Fibroblast of villous mesenchyme (primary cell): ENCODE measurements around the gene DAB1. TPM values are rescaled to one million over a fixed set of nuclear protein-coding genes. Genes with fewer than 3 reads are reported as not detected.

Experiments
- DNase-seq: peaks from one replicate; pipeline ENCODE4 v3.0.0-alpha.2; 2010; ENCODE audit warnings: low read depth
- H3K4me3 ChIP-seq: 2 replicates; pipeline ENCODE4 v1.5.1; 2011; ENCODE audit warnings: low read depth, mild to moderate bottlenecking, low read length
- CTCF ChIP-seq: IDR thresholded peaks from 2 replicates; pipeline ENCODE4 v1.5.1; 2012; ENCODE audit warnings: low read depth, mild to moderate bottlenecking, low read length; ENCODE audit not compliant: insufficient read depth
- total RNA-seq: library from RNA; depleted of rRNA; stranded (reverse); fragments of >200 nt; gene quantifications from 2 replicates; pipeline ENCODE4 v1.2.3, GENCODE V29; 2012

The DAB1 gene
- total RNA-seq, 1 donor, result not detected

GRCh38 chr1:57235730-57236510, 187.9 kb downstream of the DAB1 start:
- DNase-seq, result no peak
- no peak for TF ChIP-seq CTCF

GRCh38 chr1:57234459-57234858, 189.4 kb downstream of the DAB1 start:
- TF ChIP-seq CTCF, result no peak

More at GRCh38 chr1:57235730-57236510, 187.9 kb downstream of the DAB1 start:
- no peak overlapping the region for H3K4me3 ChIP-seq

GRCh38 chr1:57232500-57232899, 191.4 kb downstream of the DAB1 start:
- H3K4me3 ChIP-seq, result no peak overlapping the region
- DNase-seq, result no peak
- no peak for TF ChIP-seq CTCF

More at GRCh38 chr1:57234459-57234858, 189.4 kb downstream of the DAB1 start:
- no peak overlapping the region for H3K4me3 ChIP-seq
- no peak for DNase-seq

GRCh38 chr1:57229998-57230397, 193.9 kb downstream of the DAB1 start:
- no peak for TF ChIP-seq CTCF
- DNase-seq, result no peak

DNA sequence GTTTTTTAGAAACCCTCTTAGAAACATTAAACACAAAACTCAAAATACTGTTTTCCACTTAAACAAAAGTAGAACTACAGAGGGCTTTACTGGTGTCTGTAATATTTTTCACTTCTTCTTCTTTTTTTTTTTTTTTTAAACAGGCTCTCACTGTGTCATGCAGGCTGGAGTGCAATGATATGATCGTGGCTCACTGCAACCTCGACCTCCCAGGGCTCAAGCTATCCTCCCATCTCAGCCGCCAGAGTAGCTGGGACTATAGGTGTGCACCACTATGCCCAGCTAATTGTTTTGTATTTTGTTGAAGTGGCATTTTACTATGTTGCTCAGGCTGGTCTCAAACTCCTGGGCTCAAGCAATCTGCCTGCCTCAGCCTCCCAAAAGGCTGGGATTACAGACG, 194.8 kb downstream of the DAB1 start:
- no peak for TF ChIP-seq CTCF
- H3K4me3 ChIP-seq, result no peak overlapping the region
- DNase-seq, result no peak

More at GRCh38 chr1:57229998-57230397, 193.9 kb downstream of the DAB1 start:
- H3K4me3 ChIP-seq, result no peak overlapping the region

DNA sequence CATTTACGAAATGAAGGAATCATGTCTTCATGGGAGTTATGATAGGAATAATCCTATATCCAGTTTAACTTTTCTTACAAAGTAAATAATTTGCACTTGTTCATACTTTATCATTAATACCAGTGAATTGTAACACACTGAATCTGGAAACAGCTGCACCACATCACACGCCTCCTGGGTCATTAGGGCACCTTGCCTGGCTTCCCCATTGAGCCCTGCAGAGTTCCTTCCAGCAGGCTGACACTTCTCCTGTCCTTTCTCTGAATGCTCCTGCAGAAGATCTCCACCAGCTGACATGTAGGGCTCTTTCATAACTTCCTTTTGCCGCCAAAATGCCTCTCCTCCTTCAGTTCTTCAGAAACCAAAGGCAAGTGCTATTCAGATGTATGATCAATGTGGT, 201.1 kb downstream of the DAB1 start:
- no peak for TF ChIP-seq CTCF
- DNase-seq, result no peak
- no peak overlapping the region for H3K4me3 ChIP-seq
